A549 (cell line): ENCODE results near the gene MRPL34.

ENCODE experiments used
- CBX8 ChIP-seq: fragments of 200-600 bp; sonication (generic); IDR thresholded peaks from 2 replicates; pipeline ENCODE4 v1.6.1; 2016
- CHD4 ChIP-seq: fragments of 200-600 bp; sonication (generic); IDR thresholded peaks from 2 replicates; pipeline ENCODE4 v1.6.1; 2016; ENCODE audit warnings: antibody characterized with exemption, mild to moderate bottlenecking, borderline replicate concordance
- CTCF ChIP-seq: fragments of >200 bp; sonication (Bioruptor Twin); formaldehyde crosslinking; IDR thresholded peaks from 3 replicates; pipeline ENCODE4 v1.5.1; 2016
- FOSL2 ChIP-seq, 2 experiments: fragments of 450-650 bp in 1 of 2; fragments of >200 bp in 1 of 2; sonication (Bioruptor Twin) in 1 of 2; formaldehyde crosslinking; IDR thresholded peaks; 2 replicates each; pipeline versions ENCODE4 v1.5.0 to v1.6.1; 2016 to 2020; ENCODE audit warnings: mild to moderate bottlenecking in 1 of 2, moderate library complexity in 1 of 2
- FOXS1 ChIP-seq: fragments of 250-450 bp; sonication (Bioruptor Pico); IDR thresholded peaks from 2 replicates; pipeline ENCODE4 v1.5.0; 2020; ENCODE audit warnings: mild to moderate bottlenecking, moderate library complexity
- PBX3 ChIP-seq: IDR thresholded peaks from 2 replicates; pipeline ENCODE4 v1.6.1; 2012
- POLR2A ChIP-seq: IDR thresholded peaks from 2 replicates; pipeline ENCODE4 v1.6.1; 2012; ENCODE audit warnings: mild to moderate bottlenecking, low read length
- RCOR1 ChIP-seq: fragments of 150-350 bp; IDR thresholded peaks from 2 replicates; pipeline ENCODE4 v1.6.1; 2014; ENCODE audit warnings: antibody characterized with exemption, low read length, low read depth
- TP53 ChIP-seq: fragments of 250-450 bp; sonication (Bioruptor Pico); IDR thresholded peaks from 2 replicates; pipeline ENCODE4 v1.5.0; 2021; ENCODE audit warnings: mild to moderate bottlenecking, moderate library complexity

GRCh38 chr19:17263712-17264640 lies 41.7 kb upstream of the MRPL34 start:
- no peak for TF ChIP-seq CTCF
- no peak for TF ChIP-seq RCOR1
- TF ChIP-seq CBX8, result no peak
- no peak for TF ChIP-seq TP53
- TF ChIP-seq FOSL2 (IDR thresholded peaks at IDR 0.05), result no peak
- TF ChIP-seq FOSL2 (CRISPR knock-in tag; IDR thresholded peaks at IDR 0.05), result no peak
- TF ChIP-seq PBX3, result no peak
- no peak for TF ChIP-seq FOXS1 (CRISPR knock-in tag)
- no peak for TF ChIP-seq POLR2A
- TF ChIP-seq CHD4, result no peak
